GM13977 (cell line): ENCODE measurements around the gene MTUS2.
"Not testable (repeated sequence)": the region's sequence is repeated elsewhere in the genome, so short reads cannot be mapped to it uniquely, and the experiment has no call there.

Experiments used
- DNase-seq: peaks from one replicate; pipeline ENCODE4 v3.0.0; 2012; ENCODE audit warnings: low spot score
- in situ Hi-C: fragments of 300-500 bp; cut with MboI; formaldehyde crosslinking; loops from one replicate; pipeline ENCODE4 v1.12.0; 2022; ENCODE audit warnings: low sequenced_read_pairs, low pct_unique_long_range_greater_than_20kb, mixed read lengths, inconsistent platforms; ENCODE audit not compliant: unreplicated experiment
- TF ChIP-seq, protein P1 (sequence below): IDR thresholded peaks from 2 replicates; pipeline ENCODE4 v1.5.1; 2012; ENCODE audit warnings: mild to moderate bottlenecking, control low read depth; ENCODE audit not compliant: insufficient read depth; ENCODE audit errors: extremely low read depth, missing control alignments

The MTUS2 gene

DNA sequence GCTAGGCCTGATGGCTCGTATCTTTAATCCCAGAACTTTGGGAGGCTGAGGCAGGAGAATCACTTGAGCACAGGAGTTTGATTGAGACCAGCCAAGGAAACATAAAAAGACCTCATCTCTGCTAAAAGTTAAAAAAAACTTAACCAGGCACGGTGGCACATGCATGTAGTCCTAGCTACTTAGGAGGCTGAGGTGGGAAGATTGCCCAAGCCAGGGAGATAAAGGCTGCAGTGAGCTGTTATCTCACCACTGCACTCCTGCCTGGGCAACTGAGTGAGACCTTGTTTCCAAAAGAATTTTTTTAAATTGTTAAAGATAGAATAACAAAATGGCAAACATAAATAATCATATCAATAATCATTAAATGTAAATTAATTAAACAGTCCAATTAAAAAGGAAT lies 365.8 kb downstream of the MTUS2 start:
- DNase-seq, result no peak
- TF ChIP-seq, protein P1, sequence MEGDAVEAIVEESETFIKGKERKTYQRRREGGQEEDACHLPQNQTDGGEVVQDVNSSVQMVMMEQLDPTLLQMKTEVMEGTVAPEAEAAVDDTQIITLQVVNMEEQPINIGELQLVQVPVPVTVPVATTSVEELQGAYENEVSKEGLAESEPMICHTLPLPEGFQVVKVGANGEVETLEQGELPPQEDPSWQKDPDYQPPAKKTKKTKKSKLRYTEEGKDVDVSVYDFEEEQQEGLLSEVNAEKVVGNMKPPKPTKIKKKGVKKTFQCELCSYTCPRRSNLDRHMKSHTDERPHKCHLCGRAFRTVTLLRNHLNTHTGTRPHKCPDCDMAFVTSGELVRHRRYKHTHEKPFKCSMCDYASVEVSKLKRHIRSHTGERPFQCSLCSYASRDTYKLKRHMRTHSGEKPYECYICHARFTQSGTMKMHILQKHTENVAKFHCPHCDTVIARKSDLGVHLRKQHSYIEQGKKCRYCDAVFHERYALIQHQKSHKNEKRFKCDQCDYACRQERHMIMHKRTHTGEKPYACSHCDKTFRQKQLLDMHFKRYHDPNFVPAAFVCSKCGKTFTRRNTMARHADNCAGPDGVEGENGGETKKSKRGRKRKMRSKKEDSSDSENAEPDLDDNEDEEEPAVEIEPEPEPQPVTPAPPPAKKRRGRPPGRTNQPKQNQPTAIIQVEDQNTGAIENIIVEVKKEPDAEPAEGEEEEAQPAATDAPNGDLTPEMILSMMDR, result no peak
- in situ Hi-C loops, result no loop called here

DNA sequence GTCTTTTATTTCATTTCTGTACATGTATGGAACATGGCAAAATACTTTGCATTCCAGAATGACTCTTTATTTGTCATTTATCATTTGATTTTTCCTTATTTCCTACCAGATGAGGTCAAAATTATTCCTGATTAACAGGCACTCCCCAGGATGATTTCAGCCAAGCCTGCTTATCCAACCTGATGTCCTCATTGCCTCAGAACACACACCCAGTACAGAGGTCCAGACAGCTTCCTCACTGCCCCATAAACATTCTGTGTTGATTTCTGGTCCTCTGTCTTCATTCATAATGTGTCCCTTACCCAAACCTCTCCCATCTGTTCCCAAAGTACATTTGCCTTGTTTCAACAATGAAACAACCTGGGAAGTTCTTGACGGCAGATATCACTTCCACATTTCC lies 367.4 kb downstream of the MTUS2 start:
- TF ChIP-seq, protein P1, result no peak
- no peak for DNase-seq
- in situ Hi-C loops, result no loop called here

DNA sequence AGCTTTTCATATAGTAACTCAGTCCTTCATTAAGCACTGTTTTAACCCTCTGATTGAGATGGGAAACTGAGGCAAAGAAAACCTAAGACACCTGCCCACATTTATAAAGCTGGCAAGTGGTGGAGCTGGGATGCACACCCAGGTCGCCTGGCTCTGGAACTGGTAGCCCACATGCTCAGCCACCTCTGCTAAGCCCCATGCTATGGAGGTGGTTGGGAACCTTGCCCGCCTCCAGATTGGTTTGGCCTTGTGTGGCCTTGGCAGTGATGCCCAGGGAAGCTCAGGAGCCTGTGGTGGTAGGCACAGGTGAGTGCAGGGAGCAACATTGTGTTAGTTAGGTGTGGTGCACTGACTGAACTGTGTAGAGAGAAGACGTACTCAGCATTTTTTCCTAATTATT lies 370.2 kb downstream of the MTUS2 start:
- DNase-seq, result no peak
- in situ Hi-C loops, result no loop called here
- TF ChIP-seq, protein P1, result no peak

DNA sequence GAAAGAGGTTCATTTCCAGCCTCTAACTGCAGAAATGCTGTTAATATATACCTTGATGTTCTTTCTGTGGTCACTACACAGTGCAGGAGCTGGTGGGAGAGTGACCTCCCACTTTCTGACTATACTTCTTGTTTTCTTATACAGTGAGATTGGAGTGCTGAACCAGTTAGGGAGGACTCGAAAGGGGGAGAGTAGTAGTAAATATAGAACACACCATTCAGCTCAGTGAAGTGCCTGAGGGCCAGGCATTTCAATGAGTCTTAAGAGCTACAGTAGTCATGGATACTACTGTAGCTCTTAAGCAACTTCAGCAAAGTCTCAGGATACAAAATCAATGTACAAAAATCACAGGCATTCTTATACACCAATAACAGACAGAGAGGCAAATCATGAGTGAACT lies 372.9 kb downstream of the MTUS2 start:
- TF ChIP-seq, protein P1, result no peak
- in situ Hi-C loops, result no loop called here
- DNase-seq, result no peak

DNA sequence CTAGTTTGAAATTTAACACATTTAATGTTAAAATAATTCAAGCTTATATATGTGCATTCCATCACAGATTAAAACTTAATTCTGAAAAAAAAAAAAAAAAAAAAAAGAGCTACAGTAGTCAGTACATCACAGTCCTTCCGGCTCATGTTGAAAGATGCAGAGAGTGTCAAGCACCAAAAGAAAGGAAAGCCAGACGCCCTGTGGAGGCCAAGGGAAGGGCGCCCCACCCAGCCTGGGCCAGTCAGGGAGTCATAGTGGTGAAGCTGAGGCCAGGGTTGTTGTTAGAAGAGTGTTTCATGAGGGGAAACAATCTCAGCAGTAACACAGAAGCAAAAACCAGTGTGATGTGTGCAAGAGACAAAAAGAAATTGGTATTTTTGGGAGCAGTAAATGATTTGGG lies 375.3 kb downstream of the MTUS2 start:
- TF ChIP-seq, protein P1, result no peak
- in situ Hi-C loops, result no loop called here
- no peak for DNase-seq

DNA sequence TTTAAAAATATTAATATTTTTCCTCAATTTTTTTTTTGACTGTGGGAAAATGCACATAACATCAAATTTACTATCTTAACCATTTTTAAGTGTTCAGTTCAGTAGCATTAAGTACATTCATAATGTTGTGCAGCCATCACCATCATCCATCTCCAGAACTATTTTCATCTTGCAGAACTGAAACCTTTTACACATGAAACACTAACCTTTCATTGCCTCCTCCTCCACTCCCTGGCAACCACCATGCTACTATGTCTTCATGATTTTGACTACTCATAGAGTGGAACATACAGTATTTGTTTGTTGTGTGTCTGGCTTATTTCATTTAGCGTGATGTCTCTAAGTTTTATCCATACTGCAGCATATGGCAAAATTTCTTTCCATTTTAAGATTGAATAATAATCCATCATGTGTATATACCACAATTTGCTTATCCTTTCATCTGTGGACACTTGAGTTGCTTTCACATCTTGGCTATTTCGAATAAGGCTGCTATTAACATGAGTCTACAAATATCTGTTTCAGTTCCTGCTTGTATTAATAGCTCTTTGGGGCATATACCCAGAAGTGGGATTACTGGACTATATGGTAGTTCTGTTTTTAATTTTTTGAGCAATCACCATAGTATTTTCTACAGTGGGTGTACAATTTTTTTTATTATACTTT lies 376.4 kb downstream of the MTUS2 start:
- in situ Hi-C loops, result no loop called here
- DNase-seq, result peak; percentile 17

DNA sequence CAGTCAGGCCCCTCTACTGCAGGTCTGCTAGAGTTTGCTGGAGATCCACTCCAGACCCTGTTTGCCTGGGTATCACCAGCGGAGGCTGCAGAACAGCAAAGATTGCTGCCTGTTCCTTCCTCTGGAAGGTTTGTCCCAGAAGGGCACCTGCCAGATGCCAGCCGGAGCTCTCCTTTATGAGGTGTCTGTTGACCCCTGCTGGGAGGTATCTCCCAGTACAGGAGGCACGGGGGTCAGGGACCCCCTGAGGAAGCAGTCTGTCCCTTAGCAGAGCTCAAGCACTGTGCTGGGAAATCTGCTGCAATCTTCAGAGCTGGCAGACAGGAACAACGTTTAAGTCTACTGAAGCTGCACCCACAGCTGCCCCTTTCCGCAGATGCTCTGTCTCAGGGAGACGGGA lies 382.6 kb downstream of the MTUS2 start:
- in situ Hi-C loops, DNase-seq: not testable (repeated sequence)

More for the DNA sequence above, 376.4 kb downstream of the MTUS2 start:
- TF ChIP-seq, protein P1, result no peak
